ENCODE measurements around the gene KRT80. TPM values are rescaled to one million over a fixed set of nuclear protein-coding genes. Genes with fewer than 3 reads are reported as not detected.

The KRT80 gene
- total RNA-seq, 4 donors from 2014 or later: 0.34 to 1.6 TPM; not detected in 2

DNA sequence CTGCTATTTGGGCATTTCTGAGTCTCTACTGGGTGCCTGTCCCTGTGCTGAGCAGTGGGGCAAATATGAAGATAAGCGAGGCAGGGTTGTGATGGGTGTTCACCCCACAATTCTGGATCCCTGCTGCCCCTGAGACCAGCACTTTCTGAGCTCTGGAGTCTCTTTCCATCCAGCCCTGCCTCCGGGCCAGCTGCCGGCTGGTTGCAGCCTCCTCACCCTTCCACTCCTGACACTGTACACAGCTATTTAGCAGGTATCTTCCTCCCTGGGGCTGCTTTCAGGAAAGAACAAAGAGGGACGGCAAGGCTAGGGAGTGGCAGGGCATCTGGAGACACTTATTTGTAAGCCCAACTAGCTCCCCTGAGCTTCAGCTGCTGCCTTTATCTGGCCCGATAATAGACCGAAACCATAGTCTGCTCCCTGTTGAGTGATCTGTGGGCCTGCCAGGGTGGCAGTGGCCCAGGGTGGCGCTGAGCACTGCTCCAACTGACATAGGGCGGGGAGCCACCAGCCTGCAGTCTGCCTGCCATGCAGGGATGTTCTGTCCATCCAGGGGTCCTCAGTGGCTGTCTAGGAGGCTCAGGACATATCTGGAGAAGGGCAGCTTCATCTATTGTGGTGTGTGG is 7.6 kb upstream of the KRT80 start:
- TF ChIP-seq POLR2A (IDR thresholded peaks at IDR 0.05): no peak
- no peak for TF ChIP-seq CTCF (IDR thresholded peaks at IDR 0.05)
- no peak for DNase-seq
- Histone ChIP-seq H3K4me1 (peaks cover 39 to 60% of the 10 kb centered on the region in 2 donors), H3K9me3 (no peaks in the 10 kb centered on the region), H3K27ac (peak overlapping the region; percentile 83 to 96 (median 88)), H3K27me3 (no peaks in the 10 kb centered on the region), H3K4me3 (replicated peaks in 1 of 3) (no peak overlapping the region), H3K36me3 (no peaks in the 10 kb centered on the region)
- WGBS, 2 donors: 92 to 95% methylated on average over 5 to 6 of the region's 8 CpGs
- intact Hi-C loops (cut with DNase I): no loop called here

GRCh38 chr12:52198454-52199215 is 6.8 kb upstream of the KRT80 start:
- WGBS, 2 donors: 73 to 78% methylated on average over 3 to 5 of the region's 5 CpGs
- peaks cover 43 to 68% of the 10 kb centered on the region in 2 donors for H3K4me1 ChIP-seq
- no peaks in the 10 kb centered on the region for H3K36me3 ChIP-seq
- peak in 1 of 2 donors; percentile 24 for DNase-seq
- no peaks in the 10 kb centered on the region for H3K9me3 ChIP-seq
- H3K27me3 ChIP-seq: no peaks in the 10 kb centered on the region
- intact Hi-C loops (cut with DNase I): no loop called here
- TF ChIP-seq POLR2A (IDR thresholded peaks at IDR 0.05) (no peak), CTCF (IDR thresholded peaks at IDR 0.05) (no peak)
- no peak overlapping the region for H3K4me3 ChIP-seq (replicated peaks in 1 of 3)
- H3K27ac ChIP-seq: peak overlapping the region; percentile 83 to 96 (median 88)

DNA sequence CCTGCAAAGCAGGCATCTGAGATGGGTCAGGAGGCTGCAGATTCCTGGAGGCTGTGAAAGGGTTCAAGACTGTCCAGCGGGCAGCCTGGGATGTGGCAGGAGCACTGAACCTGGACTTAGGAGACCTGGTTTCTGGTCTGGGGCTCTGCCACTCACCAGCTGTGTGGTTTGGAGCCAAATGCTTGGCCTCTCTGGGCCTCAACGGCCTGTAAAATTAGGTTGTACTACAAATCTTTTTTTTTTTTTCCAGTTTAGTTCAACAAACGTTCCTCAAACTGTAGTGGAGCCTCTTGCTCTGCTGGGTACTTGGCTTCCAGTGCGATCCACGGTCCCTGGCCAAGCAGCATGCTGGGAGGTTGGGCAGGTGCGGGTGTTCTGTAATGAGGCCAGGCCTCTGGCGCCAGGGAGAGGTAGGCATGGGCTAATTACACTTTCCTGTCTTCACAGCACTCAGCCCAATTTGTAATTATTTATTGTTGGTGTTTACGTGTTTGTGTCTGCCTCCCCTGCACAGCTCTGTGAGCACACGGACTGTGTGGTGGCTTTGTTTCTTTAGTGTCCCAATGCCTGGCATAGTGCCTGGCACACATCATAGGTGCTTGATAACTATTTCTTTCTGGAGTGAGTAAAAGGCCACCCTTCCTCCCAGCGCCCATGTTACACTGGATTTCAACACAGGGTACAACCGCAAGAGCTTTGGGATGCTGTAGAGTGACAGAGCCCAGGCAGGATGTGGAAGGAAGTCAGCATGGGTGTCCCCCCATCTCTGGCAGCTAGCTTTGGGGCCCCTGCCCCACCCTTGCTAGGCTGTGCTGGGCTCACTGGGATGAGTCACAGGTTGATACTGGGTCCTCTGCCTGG is 5.8 kb upstream of the KRT80 start:
- H3K9me3 ChIP-seq: no peaks in the 10 kb centered on the region

GRCh38 chr12:52195065-52195730 is 3.4 kb upstream of the KRT80 start:
- no peaks in the 10 kb centered on the region for H3K27me3 ChIP-seq
- intact Hi-C loops (cut with DNase I): no loop called here
- H3K4me3 ChIP-seq (replicated peaks in 1 of 3): no peak overlapping the region
- TF ChIP-seq POLR2A (IDR thresholded peaks at IDR 0.05): no peak
- no peak for TF ChIP-seq CTCF (IDR thresholded peaks at IDR 0.05)
- H3K4me1 ChIP-seq: peaks cover 50 to 82% of the 10 kb centered on the region in 2 donors
- no peak for DNase-seq
- no peaks in the 10 kb centered on the region for H3K36me3 ChIP-seq
- 84 to 88% methylated on average over 8 of the region's 8 CpGs for WGBS, 2 donors
- no peaks in the 10 kb centered on the region for H3K9me3 ChIP-seq
- peak overlapping the region in 2 of 3 donors; percentile 90 to 97 for H3K27ac ChIP-seq

More for the DNA sequence above, 5.8 kb upstream of the KRT80 start:
- no peaks in the 10 kb centered on the region for H3K27me3 ChIP-seq
- no peaks in the 10 kb centered on the region for H3K36me3 ChIP-seq
- intact Hi-C loops (cut with DNase I): no loop called here
- H3K4me3 ChIP-seq (replicated peaks in 1 of 3): no peak overlapping the region
- H3K4me1 ChIP-seq: peaks cover 48 to 70% of the 10 kb centered on the region in 2 donors
- 27 to 42% methylated on average over 11 of the region's 11 CpGs for WGBS, 2 donors
- no peak for TF ChIP-seq CTCF (IDR thresholded peaks at IDR 0.05)
- TF ChIP-seq POLR2A (IDR thresholded peaks at IDR 0.05): no peak
- H3K27ac ChIP-seq: peak overlapping the region; percentile 83 to 96 (median 88)
- DNase-seq: peak; percentile 91
